Uterus (tissue), 2 donors: ENCODE results near the gene PIR.

ENCODE experiments used
- POLR2A ChIP-seq, 2 donors: fragments of 450-650 bp; IDR thresholded peaks; one replicate each; pipeline ENCODE4 v1.6.1; 2016; ENCODE audit warnings: antibody characterized with exemption in 2 of 2, mild to moderate bottlenecking in 1 of 2, moderate library complexity in 1 of 2
- TF ChIP-seq, protein P1 (sequence below), 4 experiments: fragments of 200-600 bp in 2 of 4; fragments of 450-650 bp in 2 of 4; sonication (generic) in 2 of 4; IDR thresholded peaks; one replicate each; pipeline ENCODE4 v1.5.1; 2016 to 2019; ENCODE audit warnings: antibody characterized with exemption in 4 of 4, mild to moderate bottlenecking in 2 of 4, moderate library complexity in 1 of 4

DNA sequence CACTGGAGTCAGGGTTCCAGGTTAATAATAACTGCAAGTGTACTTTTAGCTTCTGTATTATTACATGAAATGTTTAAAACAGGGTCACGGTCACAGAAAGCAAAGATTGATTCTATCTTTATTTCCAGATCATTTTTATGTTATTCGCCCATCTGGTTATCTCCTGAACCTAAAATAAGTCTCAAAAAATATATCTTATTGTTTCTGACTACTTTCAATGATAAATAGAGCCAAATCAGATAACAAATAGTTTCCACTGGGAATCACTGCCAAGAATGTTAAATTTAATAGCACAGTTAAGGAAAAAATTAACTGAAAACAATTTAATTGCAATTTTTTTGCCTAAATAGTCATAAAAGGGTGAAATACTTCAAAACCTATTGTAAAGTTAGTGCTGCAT is 91.8 kb downstream of the PIR start:
- TF ChIP-seq, protein P1, sequence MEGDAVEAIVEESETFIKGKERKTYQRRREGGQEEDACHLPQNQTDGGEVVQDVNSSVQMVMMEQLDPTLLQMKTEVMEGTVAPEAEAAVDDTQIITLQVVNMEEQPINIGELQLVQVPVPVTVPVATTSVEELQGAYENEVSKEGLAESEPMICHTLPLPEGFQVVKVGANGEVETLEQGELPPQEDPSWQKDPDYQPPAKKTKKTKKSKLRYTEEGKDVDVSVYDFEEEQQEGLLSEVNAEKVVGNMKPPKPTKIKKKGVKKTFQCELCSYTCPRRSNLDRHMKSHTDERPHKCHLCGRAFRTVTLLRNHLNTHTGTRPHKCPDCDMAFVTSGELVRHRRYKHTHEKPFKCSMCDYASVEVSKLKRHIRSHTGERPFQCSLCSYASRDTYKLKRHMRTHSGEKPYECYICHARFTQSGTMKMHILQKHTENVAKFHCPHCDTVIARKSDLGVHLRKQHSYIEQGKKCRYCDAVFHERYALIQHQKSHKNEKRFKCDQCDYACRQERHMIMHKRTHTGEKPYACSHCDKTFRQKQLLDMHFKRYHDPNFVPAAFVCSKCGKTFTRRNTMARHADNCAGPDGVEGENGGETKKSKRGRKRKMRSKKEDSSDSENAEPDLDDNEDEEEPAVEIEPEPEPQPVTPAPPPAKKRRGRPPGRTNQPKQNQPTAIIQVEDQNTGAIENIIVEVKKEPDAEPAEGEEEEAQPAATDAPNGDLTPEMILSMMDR (IDR thresholded peaks at IDR 0.05), result no peak
- no peak for TF ChIP-seq POLR2A (IDR thresholded peaks at IDR 0.05)
